HL-60 (cell line): ENCODE results near the gene GAL3ST1.
A peak's percentile ranks its signal among the peaks of the same experiment; 100 is the strongest.

ENCODE experiments used
- DNase-seq, 2 experiments: peaks; one replicate each; pipeline ENCODE4 v3.0.0-alpha.2; 2010 to 2020; ENCODE audit warnings: low read depth in 1 of 2, low spot score in 1 of 2
- H3K27ac ChIP-seq: fragments of 250-450 bp; sonication (Bioruptor Pico); replicated peaks from 2 replicates; pipeline ENCODE4 v1.5.1; 2020; ENCODE audit warnings: mild to moderate bottlenecking, moderate library complexity
- H3K27me3 ChIP-seq: fragments of 250-450 bp; sonication (Bioruptor Pico); 2 replicates; pipeline ENCODE4 v1.5.1; 2021; ENCODE audit warnings: mild to moderate bottlenecking, moderate library complexity; ENCODE audit not compliant: insufficient read depth, poor library complexity, severe bottlenecking
- H3K4me3 ChIP-seq: replicated peaks from 2 replicates; pipeline ENCODE4 v1.5.1; 2011; ENCODE audit warnings: mild to moderate bottlenecking, control low read depth, low read length; ENCODE audit not compliant: insufficient read depth
- GABPA ChIP-seq: IDR thresholded peaks from 2 replicates; pipeline ENCODE4 v1.6.1; 2012; ENCODE audit warnings: low read depth
- POLR2AphosphoS5 ChIP-seq: IDR thresholded peaks from 2 replicates; pipeline ENCODE4 v1.6.1; 2012; ENCODE audit warnings: low read depth
- SPI1 ChIP-seq: IDR thresholded peaks from 2 replicates; pipeline ENCODE4 v1.6.1; 2012; ENCODE audit warnings: low read depth, mild to moderate bottlenecking, borderline replicate concordance
- TF ChIP-seq, protein P1 (sequence below): IDR thresholded peaks from one replicate; pipeline ENCODE4 v1.5.1; 2011; ENCODE audit warnings: low read length, control low read depth, inconsistent platforms; ENCODE audit not compliant: insufficient read depth
- TF ChIP-seq, protein P2 (sequence below): IDR thresholded peaks from 2 replicates; pipeline ENCODE4 v1.6.1; 2012; ENCODE audit warnings: low read depth; ENCODE audit not compliant: insufficient replicate concordance

The GAL3ST1 gene

DNA sequence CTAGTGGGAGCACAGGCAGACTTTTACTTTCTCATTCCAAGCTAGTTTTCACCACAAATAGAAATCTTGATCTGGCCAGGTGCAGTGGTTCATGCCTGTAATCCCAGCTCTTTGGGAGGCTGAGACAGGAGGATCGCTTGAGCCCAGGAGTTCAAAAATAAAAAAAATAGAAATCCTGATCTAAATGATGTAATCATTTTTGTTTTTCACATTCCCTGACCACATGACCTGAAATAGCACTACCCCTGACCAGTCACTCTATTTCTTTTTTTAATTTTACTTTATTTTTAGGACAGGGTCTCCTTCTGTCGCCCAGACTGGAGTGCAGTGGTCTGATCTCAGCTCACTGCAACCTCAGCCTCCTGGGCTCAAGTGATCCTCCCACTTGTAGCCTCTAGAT is 30.3 kb upstream of the GAL3ST1 start:
- Histone ChIP-seq H3K4me3 (no peak overlapping the region), H3K27ac (no peak overlapping the region), H3K27me3 (no peaks in the 10 kb centered on the region)
- no peak for DNase-seq
- no peak for TF ChIP-seq GABPA

DNA sequence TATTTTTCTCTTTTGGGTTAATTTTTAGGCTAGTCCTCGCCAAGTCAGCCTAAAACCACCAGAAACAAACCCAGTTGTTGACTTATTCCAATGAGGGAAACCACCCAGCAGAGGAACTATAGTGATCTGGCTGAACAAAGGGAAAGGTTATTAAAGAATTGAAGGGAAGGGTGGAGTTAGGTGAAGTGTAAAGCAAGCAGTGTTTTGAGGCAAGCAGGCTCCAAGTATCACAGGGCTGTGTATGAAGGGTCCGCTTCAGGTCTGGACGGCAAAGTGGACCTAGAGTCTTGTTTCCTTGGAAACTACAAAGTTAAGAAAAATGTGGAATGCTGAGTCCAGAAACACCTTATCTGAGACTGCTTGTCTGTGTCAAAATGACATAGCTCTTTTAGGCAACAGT is 29.3 kb upstream of the GAL3ST1 start:
- no peak for DNase-seq
- TF ChIP-seq, protein P1, sequence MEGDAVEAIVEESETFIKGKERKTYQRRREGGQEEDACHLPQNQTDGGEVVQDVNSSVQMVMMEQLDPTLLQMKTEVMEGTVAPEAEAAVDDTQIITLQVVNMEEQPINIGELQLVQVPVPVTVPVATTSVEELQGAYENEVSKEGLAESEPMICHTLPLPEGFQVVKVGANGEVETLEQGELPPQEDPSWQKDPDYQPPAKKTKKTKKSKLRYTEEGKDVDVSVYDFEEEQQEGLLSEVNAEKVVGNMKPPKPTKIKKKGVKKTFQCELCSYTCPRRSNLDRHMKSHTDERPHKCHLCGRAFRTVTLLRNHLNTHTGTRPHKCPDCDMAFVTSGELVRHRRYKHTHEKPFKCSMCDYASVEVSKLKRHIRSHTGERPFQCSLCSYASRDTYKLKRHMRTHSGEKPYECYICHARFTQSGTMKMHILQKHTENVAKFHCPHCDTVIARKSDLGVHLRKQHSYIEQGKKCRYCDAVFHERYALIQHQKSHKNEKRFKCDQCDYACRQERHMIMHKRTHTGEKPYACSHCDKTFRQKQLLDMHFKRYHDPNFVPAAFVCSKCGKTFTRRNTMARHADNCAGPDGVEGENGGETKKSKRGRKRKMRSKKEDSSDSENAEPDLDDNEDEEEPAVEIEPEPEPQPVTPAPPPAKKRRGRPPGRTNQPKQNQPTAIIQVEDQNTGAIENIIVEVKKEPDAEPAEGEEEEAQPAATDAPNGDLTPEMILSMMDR = no peak
- TF ChIP-seq, protein P2, sequence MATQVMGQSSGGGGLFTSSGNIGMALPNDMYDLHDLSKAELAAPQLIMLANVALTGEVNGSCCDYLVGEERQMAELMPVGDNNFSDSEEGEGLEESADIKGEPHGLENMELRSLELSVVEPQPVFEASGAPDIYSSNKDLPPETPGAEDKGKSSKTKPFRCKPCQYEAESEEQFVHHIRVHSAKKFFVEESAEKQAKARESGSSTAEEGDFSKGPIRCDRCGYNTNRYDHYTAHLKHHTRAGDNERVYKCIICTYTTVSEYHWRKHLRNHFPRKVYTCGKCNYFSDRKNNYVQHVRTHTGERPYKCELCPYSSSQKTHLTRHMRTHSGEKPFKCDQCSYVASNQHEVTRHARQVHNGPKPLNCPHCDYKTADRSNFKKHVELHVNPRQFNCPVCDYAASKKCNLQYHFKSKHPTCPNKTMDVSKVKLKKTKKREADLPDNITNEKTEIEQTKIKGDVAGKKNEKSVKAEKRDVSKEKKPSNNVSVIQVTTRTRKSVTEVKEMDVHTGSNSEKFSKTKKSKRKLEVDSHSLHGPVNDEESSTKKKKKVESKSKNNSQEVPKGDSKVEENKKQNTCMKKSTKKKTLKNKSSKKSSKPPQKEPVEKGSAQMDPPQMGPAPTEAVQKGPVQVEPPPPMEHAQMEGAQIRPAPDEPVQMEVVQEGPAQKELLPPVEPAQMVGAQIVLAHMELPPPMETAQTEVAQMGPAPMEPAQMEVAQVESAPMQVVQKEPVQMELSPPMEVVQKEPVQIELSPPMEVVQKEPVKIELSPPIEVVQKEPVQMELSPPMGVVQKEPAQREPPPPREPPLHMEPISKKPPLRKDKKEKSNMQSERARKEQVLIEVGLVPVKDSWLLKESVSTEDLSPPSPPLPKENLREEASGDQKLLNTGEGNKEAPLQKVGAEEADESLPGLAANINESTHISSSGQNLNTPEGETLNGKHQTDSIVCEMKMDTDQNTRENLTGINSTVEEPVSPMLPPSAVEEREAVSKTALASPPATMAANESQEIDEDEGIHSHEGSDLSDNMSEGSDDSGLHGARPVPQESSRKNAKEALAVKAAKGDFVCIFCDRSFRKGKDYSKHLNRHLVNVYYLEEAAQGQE = no peak
- TF ChIP-seq SPI1 (no peak), GABPA (no peak), POLR2AphosphoS5 (no peak)
- Histone ChIP-seq H3K27me3 (no peaks in the 10 kb centered on the region), H3K4me3 (no peak overlapping the region), H3K27ac (no peak overlapping the region)

DNA sequence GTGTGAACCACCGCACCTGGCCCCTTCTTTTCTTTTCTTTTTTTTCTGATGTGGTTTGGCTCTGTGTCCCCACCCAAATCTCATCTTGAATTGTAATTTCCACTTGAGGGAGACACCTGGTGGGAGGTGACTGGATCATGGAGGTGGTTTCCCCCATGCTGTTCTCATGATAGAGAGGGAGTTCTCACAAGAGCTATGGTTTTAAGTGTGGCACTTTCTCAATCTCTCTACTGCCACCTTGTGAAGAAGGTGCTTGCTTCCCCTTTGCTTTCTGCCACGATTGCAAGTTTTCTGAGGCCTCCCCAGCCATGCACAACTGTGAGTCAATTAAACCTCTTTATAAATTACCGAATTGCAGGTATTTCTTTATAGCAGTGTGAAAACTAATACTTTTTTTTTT is 27.6 kb upstream of the GAL3ST1 start:
- H3K4me3 ChIP-seq = no peak overlapping the region
- TF ChIP-seq POLR2AphosphoS5 = no peak
- TF ChIP-seq, protein P2 = no peak
- TF ChIP-seq, protein P1 = no peak
- TF ChIP-seq GABPA = no peak
- no peak for TF ChIP-seq SPI1
- H3K27ac ChIP-seq = no peak overlapping the region
- H3K27me3 ChIP-seq = no peaks in the 10 kb centered on the region
- DNase-seq = peak in 1 of 2 experiments; percentile 40

DNA sequence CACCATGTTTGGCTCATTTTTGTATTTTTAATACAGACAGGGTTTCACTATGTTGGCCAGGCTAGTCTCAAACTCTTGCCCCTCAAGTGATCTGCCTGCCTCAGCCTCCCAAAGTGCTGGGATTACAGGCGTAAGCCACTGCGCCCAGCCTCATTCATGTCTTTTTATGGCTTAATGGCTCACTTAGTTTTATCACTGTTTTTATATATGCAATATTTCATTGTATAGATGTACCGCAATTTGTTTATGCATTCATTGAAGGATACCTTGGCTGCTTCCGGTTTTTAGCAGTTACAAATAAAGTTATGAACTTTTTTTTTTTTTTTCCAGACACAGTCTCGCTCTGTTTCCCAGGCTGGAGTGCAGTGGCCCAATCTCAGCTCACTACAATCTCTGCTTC is 27.0 kb upstream of the GAL3ST1 start:
- DNase-seq = no peak
- no peak for TF ChIP-seq SPI1
- TF ChIP-seq, protein P1 = no peak
- TF ChIP-seq POLR2AphosphoS5 = no peak
- no peak for TF ChIP-seq GABPA
- TF ChIP-seq, protein P2 = no peak
- Histone ChIP-seq H3K27ac (no peak overlapping the region), H3K27me3 (no peaks in the 10 kb centered on the region), H3K4me3 (no peak overlapping the region)
